GM23248 (cell line): ENCODE data around the gene RPRD1B.

Experiments used
- EZH2 ChIP-seq: fragments of 200-600 bp; sonication (generic); IDR thresholded peaks from 2 replicates; pipeline ENCODE4 v1.6.1; 2018; ENCODE audit warnings: antibody characterized with exemption, mild to moderate bottlenecking; ENCODE audit not compliant: insufficient read depth, poor library complexity, severe bottlenecking
- EZH2phosphoT487 ChIP-seq: fragments of 200-600 bp; sonication (generic); IDR thresholded peaks from 2 replicates; pipeline ENCODE4 v1.6.1; 2018; ENCODE audit warnings: antibody characterized with exemption, moderate library complexity, mild to moderate bottlenecking, low read depth; ENCODE audit not compliant: insufficient read depth

GRCh38 chr20:38050686-38051085, 17.1 kb downstream of the RPRD1B start:
- TF ChIP-seq EZH2 (no peak), EZH2phosphoT487 (no peak)
